NCI-H1694 treated with DMSO at 0.1 percent for 48 hours (cell line): ENCODE data around the gene CIB4.
A peak's percentile ranks its signal among the peaks of the same experiment; 100 is the strongest.
"Not testable (repeated sequence)": the region's sequence is repeated elsewhere in the genome, so short reads cannot be mapped to it uniquely, and the experiment has no call there.

Experiments used
- DNase-seq: peaks from one replicate; lab custom pipeline; 2025; lab: John Stamatoyannopoulos, UW

Gene CIB4

DNA sequence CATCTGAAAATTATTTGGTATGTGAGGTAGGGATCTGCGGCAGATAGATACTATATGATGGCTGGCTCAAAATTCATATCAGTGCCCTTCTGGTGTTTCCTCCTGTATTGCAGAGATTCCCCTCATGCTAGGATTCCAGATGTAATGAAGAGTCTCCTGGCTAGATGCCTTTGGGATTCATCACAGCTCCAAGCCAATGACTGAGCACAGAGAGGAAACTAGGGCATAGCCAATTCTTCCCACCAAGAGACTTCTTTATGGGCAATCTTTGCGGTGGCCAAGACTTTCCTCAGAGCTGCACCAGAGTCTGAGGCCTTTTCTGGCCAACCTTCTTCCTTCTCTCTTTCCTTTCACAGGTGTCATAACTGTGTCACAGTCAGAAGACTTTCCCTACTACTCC, 25.5 kb upstream of the CIB4 start:
- no peak for DNase-seq

DNA sequence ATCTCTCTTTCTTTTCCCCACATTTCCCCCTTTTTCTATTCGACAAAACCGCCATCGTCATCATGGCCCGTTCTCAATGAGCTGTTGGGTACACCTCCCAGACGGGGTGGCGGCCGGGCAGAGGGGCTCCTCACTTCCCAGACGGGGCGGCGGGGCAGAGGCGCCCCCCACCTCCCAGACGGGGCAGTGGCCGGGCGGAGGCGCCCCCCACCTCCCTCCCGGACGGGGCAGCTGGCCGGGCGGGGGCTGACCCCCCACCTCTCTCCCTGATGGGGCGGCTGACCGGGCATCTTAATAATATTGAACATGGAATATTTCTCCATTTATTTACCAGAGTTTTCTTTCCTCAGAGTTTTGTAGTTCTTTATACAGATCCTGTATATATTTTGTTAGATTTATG, 24.1 kb upstream of the CIB4 start:
- not testable (repeated sequence) for DNase-seq

DNA sequence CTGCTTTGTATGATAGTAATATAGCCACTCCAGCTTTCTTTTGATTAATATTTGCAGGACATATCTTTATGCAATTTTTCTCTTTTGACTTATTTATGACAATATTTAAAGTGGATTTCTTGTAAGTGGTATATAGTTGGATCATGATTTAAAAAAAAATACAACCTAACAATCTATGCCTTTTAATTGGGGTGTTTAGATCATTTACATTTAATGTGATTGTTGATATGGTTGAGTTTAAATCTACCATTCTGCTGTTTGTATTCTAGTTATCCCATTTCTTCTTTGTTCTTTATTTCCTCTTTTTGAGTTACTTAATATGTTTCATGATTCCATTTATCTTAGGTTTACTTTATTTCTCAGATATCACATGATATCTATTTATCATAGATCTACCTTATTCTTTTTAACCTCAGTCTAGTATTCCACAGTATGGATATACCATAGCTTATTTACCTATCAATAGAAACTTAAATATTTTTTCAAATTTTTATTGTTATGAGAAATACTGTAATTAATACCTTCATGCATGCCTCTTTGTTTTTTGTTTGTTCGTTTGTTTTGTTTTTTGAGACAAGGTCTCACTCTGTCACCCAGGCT, 19.3 kb upstream of the CIB4 start:
- DNase-seq, result no peak

DNA sequence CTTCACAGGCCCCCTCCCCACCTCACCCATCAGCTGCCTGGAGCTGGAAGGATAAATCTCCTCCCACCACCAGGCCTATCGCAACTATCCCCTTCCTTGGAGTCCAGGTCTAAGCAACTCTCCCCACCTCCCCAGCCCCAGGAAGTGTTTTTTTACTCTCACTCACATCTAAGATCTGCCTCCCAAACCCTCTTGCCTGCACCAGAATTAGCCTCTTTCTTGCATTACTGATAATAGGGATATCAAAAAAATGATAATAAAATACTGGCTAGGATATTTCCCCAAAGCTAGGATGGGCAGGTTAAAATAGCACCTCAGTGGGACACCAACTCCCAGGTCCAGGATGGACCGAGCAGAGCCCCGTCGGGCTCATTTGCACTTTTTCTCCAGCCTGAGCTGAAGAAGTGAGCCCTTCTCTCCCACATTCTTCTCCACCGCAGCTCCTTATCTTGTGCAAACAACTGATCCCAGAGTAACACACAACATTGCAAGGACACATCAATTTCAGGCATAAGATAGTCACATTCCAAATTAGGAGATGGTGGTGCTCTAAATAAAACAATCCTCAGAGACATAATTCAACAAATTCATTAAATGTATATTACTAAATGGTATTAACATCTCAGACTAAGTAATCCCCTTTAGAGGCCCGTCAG, 17.7 kb upstream of the CIB4 start:
- no peak for DNase-seq

DNA sequence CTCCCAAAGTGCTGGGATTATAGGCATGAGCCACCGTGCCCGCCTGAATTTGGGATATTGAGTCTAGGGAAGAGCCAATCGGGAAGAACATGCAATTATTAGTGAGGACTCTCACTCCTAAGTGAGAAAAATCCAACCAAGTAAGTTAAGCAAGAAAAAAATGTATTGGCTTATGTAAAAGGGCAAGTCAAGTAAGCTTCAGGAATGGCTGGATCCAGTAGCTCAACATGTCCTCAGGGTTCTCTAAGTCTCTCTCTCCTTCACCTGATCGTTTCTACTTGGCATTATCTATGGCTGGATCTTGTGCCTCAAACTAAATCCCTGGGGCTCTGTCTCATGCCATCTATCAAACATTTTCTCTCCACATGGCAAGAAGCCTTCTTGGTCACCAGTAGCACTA, 16.1 kb upstream of the CIB4 start:
- no peak for DNase-seq

DNA sequence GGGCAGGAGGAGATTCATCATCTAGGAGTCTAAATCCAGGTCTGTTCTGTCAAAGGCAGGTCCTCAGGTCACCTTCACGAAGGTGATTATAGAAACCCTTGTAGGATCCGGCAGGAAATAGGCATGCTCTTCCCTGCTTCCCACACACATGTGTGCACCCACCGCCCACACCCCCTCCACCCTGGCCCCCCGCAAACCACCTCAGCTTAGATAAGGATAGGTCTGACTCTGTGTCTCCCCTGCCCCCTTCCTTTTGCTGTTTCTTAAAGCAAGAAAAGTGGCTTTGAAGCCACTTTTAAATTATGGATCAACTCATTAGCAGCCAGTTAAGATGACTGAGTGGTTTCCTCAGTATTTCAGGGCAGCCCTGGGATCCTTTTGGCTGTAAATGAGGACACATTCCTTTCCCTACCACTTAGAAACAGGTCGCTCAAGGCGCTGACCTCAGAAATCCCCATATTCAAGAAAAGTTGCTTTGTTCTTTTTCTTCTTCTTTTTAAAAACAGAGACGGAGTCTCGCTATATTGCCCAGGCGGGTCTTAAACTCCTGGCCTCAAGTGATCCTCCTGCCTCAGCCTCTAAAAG, 14.5 kb upstream of the CIB4 start:
- no peak for DNase-seq

DNA sequence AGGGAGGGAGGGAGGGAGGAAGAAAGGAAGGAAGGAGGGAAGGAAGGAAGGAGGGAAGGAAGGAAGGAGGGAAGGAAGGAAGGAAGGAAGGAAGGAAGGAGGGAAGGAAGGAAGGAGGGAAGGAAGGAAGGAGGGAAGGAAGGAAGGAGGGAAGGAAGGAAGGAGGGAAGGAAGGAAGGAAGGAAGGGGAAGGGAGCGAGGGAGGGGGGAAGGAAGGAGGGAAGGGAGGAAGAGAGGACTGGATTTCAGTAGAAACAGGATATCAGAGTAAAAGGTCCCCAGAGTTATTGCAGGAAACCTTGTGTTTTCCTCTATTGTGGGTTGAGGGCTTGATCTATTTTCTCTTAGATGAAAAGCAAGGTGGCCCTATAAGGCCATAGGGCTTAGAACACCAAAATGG, 14.0 kb upstream of the CIB4 start:
- not testable (repeated sequence) for DNase-seq

DNA sequence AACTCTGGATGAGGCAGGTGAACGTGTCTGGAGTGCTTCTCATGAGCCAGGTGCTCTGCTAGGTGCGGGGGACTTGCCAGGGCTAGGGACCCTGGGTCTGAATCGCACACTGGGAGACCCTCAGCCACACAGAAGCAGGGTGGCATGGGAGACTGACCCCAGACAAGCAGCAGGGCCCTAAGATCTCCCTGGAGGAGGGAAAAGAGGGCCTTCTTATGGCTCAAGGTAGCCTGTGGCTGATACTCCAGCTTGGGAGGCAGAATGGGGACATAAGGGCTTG, 12.8 kb upstream of the CIB4 start:
- no peak for DNase-seq

DNA sequence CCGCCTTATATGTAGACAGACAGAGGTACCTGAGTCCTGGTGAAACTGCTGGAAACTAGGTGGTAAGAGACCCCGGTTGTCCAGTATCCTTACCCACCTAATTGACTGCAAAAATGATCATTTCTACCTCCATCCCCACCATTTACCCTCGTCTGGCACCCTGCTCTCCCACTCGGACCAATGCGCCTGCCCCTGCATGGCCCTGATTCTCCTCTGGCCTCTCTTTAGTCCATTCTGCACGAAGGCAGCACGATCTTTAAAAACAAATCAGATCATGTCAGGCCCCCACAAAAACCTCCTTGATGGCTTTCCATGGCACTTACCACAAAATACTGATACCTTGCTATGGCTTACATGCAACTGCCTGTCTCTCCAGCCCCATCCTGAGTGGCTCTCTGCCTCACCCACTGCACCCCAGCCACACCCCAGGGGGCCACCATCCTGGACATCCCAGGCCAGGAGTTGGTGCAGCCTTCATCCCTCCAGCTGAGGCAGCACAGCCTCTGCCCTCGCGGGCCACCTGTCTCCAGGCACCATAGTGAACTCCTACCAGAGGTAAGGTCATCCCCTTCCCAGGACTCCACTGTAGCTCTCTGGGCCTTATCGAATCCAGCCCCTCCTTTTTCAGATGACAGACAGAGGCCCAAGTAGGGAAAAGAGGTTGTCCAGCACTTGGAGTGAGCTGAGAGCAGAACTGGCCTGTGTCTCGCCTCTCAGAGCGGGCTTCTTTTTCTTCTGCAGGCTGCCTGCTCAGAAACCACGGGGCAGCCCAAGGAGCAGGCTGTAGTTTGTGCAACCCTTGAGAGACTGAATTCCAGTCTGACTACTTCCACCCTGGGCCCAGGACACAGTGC, 12.3 kb upstream of the CIB4 start:
- DNase-seq, result no peak

DNA sequence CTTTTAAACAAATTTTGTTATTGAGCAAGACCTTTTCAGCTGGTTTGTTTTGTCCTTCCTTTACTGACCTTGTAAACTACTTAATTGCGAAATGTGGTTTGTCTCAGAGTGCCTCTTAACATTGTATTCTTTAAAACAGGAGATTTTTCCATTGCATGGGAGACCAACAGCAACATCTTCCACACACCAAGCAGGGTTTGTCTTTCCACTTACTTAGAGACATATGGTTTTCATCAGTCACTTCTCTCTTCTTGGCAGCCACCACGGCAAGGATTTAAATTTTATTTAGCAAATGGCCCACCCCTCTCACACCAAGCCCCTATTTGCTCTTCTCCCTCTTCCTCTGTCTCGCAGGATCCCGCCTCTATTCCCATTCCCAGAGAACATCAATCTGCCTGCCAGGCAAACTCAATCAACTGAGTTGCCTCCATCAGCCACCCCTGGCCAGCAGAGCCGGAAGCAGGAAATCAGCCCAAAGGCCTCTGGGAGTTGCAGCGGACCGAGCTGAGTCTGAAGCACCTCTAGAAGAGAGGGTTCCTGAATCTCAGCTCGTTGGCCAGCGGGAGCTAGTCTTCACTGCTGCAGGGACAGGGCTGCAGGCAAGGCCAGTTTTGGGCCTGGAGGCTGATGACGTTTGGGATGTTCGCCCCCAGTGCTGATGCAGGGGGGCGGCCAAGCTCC, 11.3 kb upstream of the CIB4 start:
- no peak for DNase-seq

DNA sequence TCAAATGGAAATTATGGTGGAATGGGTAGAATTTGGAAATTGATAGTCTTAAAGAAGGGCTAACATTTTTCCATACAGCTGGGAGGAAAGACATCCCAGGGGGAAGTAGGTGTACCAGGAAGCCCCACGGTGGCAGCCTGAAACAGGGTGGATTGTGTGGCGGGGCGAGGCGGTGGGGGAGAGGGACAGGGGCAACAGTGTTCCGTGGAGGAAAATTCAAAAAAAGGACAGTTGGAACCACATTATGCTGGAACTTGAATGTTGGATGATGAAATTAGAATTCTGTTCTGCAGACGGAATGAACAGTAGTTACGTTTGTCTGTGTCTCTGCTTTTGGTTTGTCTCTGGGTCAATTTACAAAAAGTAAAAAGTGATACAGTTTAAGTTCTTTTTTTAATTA, 10.6 kb upstream of the CIB4 start:
- DNase-seq, result no peak

DNA sequence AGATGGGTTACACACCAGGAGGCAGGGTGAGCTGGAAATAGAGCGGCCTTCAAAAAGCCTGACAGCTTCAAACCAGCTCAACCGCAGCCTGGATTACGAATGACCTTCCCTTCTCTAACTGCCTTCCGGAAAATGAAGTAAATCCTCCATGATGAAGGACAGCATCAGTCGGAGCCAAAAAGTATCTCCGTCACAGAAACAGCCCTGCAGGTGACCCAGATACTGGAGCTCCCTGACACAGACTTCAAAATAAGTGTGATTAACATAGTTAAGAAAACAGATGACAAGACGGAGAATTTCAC, 10.3 kb upstream of the CIB4 start:
- DNase-seq, result no peak

DNA sequence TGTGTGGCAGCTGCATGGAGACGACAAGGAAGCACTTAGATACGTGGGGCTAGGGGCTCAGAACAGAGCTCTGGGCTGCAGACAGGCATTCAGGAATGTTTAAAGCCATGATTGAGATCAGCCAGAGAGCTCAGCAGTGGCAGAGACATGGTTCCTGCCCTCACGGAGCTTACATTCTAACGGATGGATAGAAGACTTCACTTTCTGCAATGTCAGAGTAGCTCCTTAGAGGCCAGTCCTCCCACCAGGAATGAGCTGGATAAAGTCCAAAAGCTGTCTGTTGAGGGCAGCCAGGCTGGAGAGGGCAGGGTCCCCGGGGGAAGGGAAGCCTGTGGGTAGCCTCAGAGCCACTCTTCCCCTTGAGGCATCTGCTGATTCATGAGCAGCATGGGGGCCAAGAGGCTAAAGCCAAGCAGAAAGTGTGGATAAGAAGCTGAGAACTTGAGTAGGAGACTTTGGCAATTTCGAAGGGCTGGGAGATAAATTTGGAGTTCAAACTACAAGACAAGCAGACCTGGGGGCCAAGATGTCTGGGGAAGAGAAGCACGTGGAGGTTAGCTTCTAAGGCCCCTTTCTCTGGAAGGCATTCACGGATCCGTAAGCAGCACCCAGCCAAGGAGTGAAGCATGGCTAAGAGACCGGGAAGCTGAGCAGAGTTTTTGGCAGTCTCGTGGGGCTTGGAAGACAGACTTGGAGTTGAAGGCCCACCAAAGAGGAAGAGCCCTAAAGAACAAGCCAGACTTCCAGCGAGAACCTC, 9.7 kb upstream of the CIB4 start:
- DNase-seq, result no peak

DNA sequence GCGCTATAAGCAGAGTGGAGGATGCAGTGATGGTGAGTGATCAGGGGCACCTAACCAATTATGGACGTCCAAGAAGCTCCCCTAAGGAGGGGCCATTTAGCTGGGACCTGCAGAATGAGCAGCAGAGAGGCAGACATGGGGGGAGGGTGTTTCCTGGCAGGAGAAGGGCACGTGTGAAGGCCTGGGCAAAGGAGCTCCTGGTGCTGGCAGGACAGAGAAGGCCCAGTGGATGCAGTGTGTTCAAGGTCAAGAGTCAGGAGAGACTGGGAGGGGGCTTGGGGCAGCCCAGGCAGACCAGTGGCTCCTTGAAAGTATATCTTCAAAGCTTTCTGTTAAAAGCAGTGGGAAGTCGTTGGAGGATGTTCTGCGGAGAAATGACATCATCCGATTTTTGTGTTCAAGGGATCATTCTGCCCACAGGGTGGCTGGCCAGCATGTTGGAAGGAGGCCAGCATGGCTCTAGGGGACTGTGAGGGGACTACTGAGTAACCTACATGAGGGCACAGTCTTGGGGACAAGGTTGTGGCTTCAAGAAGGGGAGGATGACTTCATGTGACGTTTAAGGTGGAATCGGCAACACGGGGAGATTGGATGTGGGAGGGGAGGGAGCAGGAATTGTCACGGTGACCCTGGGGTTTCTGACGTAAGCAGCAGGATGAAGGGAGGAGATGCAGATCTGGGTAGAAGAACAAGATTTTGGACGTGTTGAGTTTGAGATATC, 9.0 kb upstream of the CIB4 start:
- no peak for DNase-seq

DNA sequence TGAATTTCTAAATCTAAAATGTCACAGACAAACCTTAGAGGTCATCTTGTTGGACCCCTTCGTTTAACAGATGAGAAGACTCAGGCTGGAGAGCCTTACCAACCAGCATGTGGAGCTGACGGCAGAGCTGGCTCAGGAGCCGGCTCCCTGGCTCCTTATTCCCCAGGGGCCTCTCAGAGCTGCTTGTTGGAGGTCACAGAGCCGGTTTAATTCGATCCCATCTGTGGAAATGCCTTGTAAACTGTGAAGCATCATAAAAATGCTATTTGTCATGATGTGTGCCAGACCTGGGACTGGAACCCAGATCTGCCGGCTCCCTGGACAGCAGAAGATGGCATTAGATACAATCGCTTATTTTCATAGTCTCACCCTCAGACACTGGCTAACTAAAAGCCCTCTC, 8.2 kb upstream of the CIB4 start:
- DNase-seq, result peak; percentile 85

DNA sequence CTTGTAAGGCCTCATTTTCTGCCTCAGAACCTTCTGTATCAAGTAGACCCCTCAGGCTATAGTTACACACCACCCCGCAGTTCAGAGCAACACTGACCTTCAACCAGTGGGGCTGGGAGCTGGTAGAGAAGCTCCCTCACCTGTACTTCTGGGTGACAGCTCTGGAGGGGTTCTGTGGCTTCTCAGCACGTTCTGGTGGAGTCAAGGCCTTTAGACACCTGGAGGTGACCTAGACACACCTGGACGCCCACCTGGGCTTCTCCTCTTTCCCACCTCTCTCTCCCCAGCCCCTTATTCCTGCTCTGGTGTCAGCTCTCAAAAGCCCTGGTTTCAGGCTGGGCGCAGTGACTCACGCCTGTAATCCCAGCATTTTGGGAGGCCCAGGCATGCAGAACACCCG, 7.3 kb upstream of the CIB4 start:
- DNase-seq, result no peak

DNA sequence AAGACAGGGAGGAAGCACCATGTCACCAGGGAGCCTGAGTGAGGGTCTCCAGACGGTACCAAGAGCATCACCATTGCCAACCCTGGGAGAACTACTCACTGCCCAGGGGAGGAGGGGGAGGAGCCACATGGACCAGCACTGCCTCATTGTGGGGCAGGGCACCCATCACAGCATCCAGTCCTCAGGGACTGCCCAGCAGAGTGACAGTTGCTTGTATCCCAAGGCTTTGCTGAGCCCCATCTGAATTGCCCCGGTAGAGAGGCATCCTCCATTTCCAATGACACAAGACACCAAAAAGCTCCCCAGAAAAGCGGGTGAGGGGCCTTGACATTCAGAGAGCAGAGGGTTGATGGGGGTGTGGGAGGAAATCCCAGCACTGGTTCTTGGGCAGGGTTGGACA, 6.8 kb upstream of the CIB4 start:
- DNase-seq, result no peak

DNA sequence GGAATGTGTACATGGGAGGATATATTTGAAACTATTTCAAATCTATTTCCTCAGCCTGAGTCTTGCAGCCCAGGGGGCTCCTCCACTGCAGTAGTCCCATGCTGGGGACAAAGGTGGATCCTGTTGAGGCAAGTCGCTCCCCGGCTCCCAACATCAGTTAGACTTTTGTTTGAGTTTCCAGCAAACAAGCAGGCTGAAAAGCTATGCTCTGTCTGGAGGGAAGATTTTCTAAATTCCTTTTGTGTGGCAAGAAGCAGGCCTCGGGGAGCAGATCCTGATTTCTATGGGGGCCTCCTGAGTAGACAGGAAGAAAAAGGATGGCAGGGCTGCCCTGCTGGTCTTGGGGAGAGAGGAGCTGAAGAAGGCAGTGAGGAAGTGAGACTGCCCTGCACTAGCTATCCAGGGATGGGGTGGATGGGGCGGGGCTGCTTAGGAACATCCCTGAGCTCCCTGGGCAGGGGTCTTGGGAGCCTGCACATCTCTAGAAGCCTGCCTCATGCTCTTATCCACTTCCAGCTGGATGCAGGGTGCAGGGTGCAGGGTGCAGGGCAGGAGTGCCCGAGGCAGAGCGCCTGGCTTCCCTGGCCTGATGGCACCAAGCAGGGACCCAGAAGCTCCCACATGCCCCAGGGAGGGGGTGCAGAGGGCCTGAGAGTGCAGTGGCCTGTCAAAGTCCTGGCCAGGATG, 6.0 kb upstream of the CIB4 start:
- no peak for DNase-seq

DNA sequence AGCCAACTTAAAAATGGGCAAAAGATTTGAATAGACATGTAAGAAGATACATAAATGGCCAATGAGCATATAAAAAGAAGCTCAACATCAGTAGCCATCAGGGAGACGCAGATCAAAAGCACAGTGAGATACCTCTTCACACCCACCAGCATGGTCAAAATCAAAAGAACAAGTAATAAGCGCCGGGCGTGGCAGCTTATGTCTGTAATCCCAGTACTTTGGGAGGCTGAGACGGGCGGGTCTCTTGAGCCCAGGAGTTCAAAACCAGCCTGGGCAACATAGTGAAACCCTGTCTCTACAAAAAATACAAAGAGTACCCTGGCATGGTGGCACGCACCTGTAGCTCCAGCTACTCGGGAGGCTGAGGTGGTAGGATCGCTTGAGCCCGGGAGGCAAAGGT, 4.6 kb upstream of the CIB4 start:
- no peak for DNase-seq

DNA sequence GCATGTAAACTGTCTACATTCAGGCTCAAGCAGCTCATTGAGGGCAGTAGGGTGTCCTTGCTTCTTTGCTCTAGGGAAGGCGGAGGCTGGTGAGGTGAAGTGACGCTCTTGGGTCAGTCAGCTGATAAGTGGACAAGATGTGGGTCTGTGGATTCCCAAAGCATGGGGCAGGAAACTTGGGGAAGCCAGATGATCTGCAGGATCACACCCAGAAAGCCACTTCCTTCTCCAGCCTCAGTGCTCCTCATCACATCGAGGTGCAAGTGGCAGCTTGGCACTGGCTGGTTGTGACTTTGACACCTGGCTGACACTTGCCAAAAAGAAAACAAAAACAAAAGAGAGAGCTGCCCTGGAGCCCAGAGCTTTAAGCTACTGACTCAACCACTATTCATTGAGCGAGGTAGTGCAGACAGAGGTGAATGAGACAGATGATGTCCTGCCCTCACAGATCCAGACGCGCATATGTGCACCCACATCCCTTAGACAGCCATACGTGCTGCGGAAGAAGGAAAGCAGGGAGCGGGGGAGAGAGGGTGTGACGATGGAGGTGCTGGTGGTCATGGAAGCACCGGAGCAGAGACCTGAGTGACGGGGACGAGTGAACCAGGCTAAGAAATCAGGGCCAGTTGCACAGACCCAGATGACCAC, 3.1 kb upstream of the CIB4 start:
- no peak for DNase-seq
